SK-N-SH (cell line): ENCODE data around the gene ZNF407. TPM values are rescaled to one million over a fixed set of nuclear protein-coding genes. Genes with fewer than 3 reads are reported as not detected.

Experiments
- CTCF ChIA-PET: fragments of 300-600, 350-600 bp; formaldehyde crosslinking; extraction: SDS; loops from one replicate; lab custom pipeline; 2021; lab: Yijun Ruan, JAX
- POLR2A ChIA-PET: fragments of 350-600 bp; sonication (Branson Sonifier 250); formaldehyde crosslinking; extraction: SDS; loops from one replicate; lab custom pipeline; 2020; ENCODE audit warnings: antibody characterized with exemption, inconsistent platforms; lab: Yijun Ruan, JAX
- DNase-seq: peaks from one replicate; pipeline ENCODE4 v3.0.0; 2012
- H2AFZ ChIP-seq: fragments of 200-600 bp; sonication (generic); 2 replicates; pipeline ENCODE4 v1.8.1; 2016; ENCODE audit warnings: antibody characterized with exemption, mild to moderate bottlenecking, low read depth
- H3F3A ChIP-seq: fragments of 200-600 bp; sonication (generic); replicated peaks from 2 replicates; pipeline ENCODE3; 2016; ENCODE audit warnings: antibody characterized with exemption, mild to moderate bottlenecking; ENCODE audit not compliant: insufficient read depth
- H3K27ac ChIP-seq, 2 experiments: fragments of 200-500 bp in 1 of 2; fragments of 200-600 bp in 1 of 2; sonication (Bioruptor generic) in 1 of 2; sonication (generic), shearing (Covaris generic) in 1 of 2; 2 replicates each; pipeline versions ENCODE4 v1.5.1 to v1.6.1; 2014 to 2016; ENCODE audit warnings: low read depth in 2 of 2, inconsistent platforms in 1 of 2, low read length in 1 of 2, mild to moderate bottlenecking in 1 of 2, mixed read lengths in 1 of 2
- H3K27me3 ChIP-seq: fragments of 200-600 bp; sonication (generic), shearing (Covaris generic); 2 replicates; pipeline ENCODE4 v1.6.1; 2016; ENCODE audit warnings: mixed run types; ENCODE audit not compliant: insufficient read depth
- H3K36me3 ChIP-seq, 2 experiments: fragments of 200-500 bp in 1 of 2; fragments of 200-600 bp in 1 of 2; sonication (Bioruptor generic) in 1 of 2; sonication (generic) in 1 of 2; replicated peaks in 1 of 2; 2 replicates each; pipeline versions ENCODE3 to v1.5.1; 2014 to 2016; ENCODE audit warnings: low read length in 1 of 2, mild to moderate bottlenecking in 1 of 2; ENCODE audit not compliant: insufficient read depth in 2 of 2, control insufficient read depth in 1 of 2
- H3K4me1 ChIP-seq, 2 experiments: fragments of 200-500 bp in 1 of 2; fragments of 200-600 bp in 1 of 2; sonication (Bioruptor generic) in 1 of 2; sonication (generic), shearing (Covaris generic) in 1 of 2; 2 replicates each; pipeline versions ENCODE4 v1.5.1 to v1.6.1; 2014 to 2016; ENCODE audit warnings: low read depth in 1 of 2, low read length in 1 of 2, mixed run types in 1 of 2; ENCODE audit not compliant: insufficient read depth in 2 of 2, control insufficient read depth in 1 of 2
- H3K4me2 ChIP-seq: fragments of 200-600 bp; sonication (generic), shearing (Covaris generic); 2 replicates; pipeline ENCODE4 v1.6.1; 2017; ENCODE audit warnings: mixed run types
- H3K4me3 ChIP-seq, 2 experiments: fragments of 200-500 bp in 1 of 2; fragments of 200-600 bp in 1 of 2; sonication (Bioruptor generic) in 1 of 2; sonication (generic), shearing (Covaris generic) in 1 of 2; 2 replicates each; pipeline versions ENCODE4 v1.5.1 to v1.8.1; 2014 to 2016; ENCODE audit warnings: low read depth in 2 of 2, inconsistent platforms in 1 of 2, low read length in 1 of 2, mild to moderate bottlenecking in 1 of 2, mixed read lengths in 1 of 2, moderate library complexity in 1 of 2
- H3K79me2 ChIP-seq: fragments of 200-600 bp; sonication (generic); 2 replicates; pipeline ENCODE4 v1.8.1; 2017; ENCODE audit warnings: mild to moderate bottlenecking; ENCODE audit not compliant: insufficient read depth
- H3K9ac ChIP-seq: fragments of 200-600 bp; sonication (generic); 2 replicates; pipeline ENCODE4 v1.6.1; 2017; ENCODE audit warnings: mixed run types
- H3K9me2 ChIP-seq: fragments of 200-600 bp; sonication (generic); 2 replicates; pipeline ENCODE4 v1.6.1; 2017; ENCODE audit warnings: mixed run types
- H3K9me3 ChIP-seq: fragments of 200-600 bp; sonication (generic); 2 replicates; pipeline ENCODE4 v1.6.1; 2017; ENCODE audit warnings: mixed run types, mild to moderate bottlenecking, moderate library complexity
- H4K20me1 ChIP-seq: fragments of 200-600 bp; sonication (generic); 2 replicates; pipeline ENCODE4 v1.6.1; 2017; ENCODE audit warnings: mild to moderate bottlenecking, mixed run types; ENCODE audit not compliant: insufficient read depth
- FOSL2 ChIP-seq: IDR thresholded peaks from 2 replicates; pipeline ENCODE4 v1.4.0; 2012; ENCODE audit warnings: low read depth, mild to moderate bottlenecking, moderate library complexity, borderline replicate concordance
- GABPA ChIP-seq: IDR thresholded peaks from 2 replicates; pipeline ENCODE4 v1.4.0; 2012; ENCODE audit warnings: low read depth, mild to moderate bottlenecking
- JUND ChIP-seq: IDR thresholded peaks from 2 replicates; pipeline ENCODE4 v1.4.0; 2012
- NFIC ChIP-seq: IDR thresholded peaks from 2 replicates; pipeline ENCODE4 v1.4.0; 2012; ENCODE audit warnings: borderline replicate concordance
- NRF1 ChIP-seq: IDR thresholded peaks from 2 replicates; pipeline ENCODE4 v1.6.1; 2012; ENCODE audit warnings: low read depth, mild to moderate bottlenecking, low read length
- RAD21 ChIP-seq: IDR thresholded peaks from 2 replicates; pipeline ENCODE4 v1.6.1; 2012; ENCODE audit warnings: mild to moderate bottlenecking, low read length
- RCOR1 ChIP-seq: fragments of 150-350 bp; IDR thresholded peaks from 2 replicates; pipeline ENCODE4 v1.6.1; 2017; ENCODE audit warnings: antibody characterized with exemption, low read length
- RFX5 ChIP-seq: IDR thresholded peaks from 2 replicates; pipeline ENCODE4 v1.6.1; 2012; ENCODE audit warnings: mild to moderate bottlenecking, improper control_type of control experiment, low read length
- RXRA ChIP-seq: IDR thresholded peaks from 2 replicates; pipeline ENCODE4 v1.4.0; 2012; ENCODE audit warnings: low read depth, mild to moderate bottlenecking, borderline replicate concordance
- SMC3 ChIP-seq: IDR thresholded peaks from 2 replicates; pipeline ENCODE4 v1.6.1; 2012; ENCODE audit warnings: low read depth, low read length, improper control_type of control experiment
- TAF1 ChIP-seq: IDR thresholded peaks from 2 replicates; pipeline ENCODE4 v1.6.1; 2012; ENCODE audit warnings: low read depth, mild to moderate bottlenecking, low read length, moderate library complexity, borderline replicate concordance
- TCF12 ChIP-seq: IDR thresholded peaks from 2 replicates; pipeline ENCODE4 v1.4.0; 2012
- TEAD4 ChIP-seq: IDR thresholded peaks from 2 replicates; pipeline ENCODE4 v1.4.0; 2012; ENCODE audit warnings: mild to moderate bottlenecking, borderline replicate concordance; ENCODE audit not compliant: insufficient read depth
- YY1 ChIP-seq: IDR thresholded peaks from 2 replicates; pipeline ENCODE4 v1.4.0; 2012; ENCODE audit warnings: low read depth, mild to moderate bottlenecking
- ZBTB33 ChIP-seq: IDR thresholded peaks from 2 replicates; pipeline ENCODE4 v1.4.0; 2012; ENCODE audit warnings: low read depth, borderline replicate concordance
- WGBS: methylation state at CpG from one replicate; pipeline ENCODE4 v1.1.6; 2017; ENCODE audit warnings: low lambda C conversion rate; 5-methylcytosine and 5-hydroxymethylcytosine counted together
- polyA plus RNA-seq, 3 experiments: library from polyadenylated mRNA; depleted of rRNA; stranded (reverse); fragments of >200 nt; gene quantifications; 2 replicates each; pipeline ENCODE4 v1.2.3, GENCODE V29; 2012
- TF ChIP-seq, protein P1 (sequence below): IDR thresholded peaks from 2 replicates; pipeline ENCODE4; 2012
- TF ChIP-seq, protein P2 (sequence below): IDR thresholded peaks from 2 replicates; pipeline ENCODE4 v1.4.0; 2012; ENCODE audit warnings: low read depth, borderline replicate concordance
- TF ChIP-seq, protein P3 (sequence below): IDR thresholded peaks from 2 replicates; pipeline ENCODE4 v1.4.0; 2012; ENCODE audit warnings: low read depth

ZNF407 gene
- polyA plus RNA-seq, 1 of the 3 experiments (the other 2 are of a cell fraction): 2.6 TPM

GRCh38 chr18:75051757-75052156 lies 454.1 kb downstream of the ZNF407 start:
- WGBS: 95% methylated on average over 9 of the region's 9 CpGs
- CTCF ChIA-PET: interaction anchor here (1.0 kb wide), 1 partner anchor 10 kb away, joined by 4 read pairs; no protein-coding TSS in a partner anchor

DNA sequence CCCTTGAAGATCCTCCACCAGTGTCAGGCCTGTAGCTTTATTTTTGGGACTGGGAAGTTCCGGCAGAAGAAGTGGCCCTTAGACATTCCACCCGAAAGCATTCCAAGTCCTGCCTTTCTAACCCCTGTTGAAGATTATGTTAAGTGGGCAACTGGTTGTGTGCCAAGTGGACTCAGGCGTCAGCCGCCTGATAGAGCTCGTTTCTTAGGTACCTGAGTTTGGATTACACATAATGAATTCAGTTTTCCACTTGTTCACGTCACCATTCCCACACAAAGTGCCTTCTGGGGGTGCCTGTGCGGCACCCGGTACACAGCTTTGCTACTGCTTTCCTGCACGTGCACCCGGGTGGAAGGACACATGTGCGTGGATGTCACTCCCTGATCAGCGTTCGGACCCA lies 454.8 kb downstream of the ZNF407 start:
- H3K36me3 ChIP-seq: no peaks in the 10 kb centered on the region
- no peak overlapping the region for H3K9ac ChIP-seq
- ChIA-PET CTCF (interaction anchor here (0.6 to 1.0 kb wide), 2 partner anchors 11 to 165 kb away, joined by 3 to 4 read pairs; no protein-coding TSS in a partner anchor), POLR2A (no interaction called here)
- H2AFZ ChIP-seq: no peak overlapping the region
- no peaks in the 10 kb centered on the region for H3K79me2 ChIP-seq
- DNase-seq: no peak
- TF ChIP-seq, protein P1, sequence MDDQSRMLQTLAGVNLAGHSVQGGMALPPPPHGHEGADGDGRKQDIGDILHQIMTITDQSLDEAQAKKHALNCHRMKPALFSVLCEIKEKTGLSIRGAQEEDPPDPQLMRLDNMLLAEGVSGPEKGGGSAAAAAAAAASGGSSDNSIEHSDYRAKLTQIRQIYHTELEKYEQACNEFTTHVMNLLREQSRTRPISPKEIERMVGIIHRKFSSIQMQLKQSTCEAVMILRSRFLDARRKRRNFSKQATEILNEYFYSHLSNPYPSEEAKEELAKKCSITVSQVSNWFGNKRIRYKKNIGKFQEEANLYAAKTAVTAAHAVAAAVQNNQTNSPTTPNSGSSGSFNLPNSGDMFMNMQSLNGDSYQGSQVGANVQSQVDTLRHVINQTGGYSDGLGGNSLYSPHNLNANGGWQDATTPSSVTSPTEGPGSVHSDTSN: no peak
- TF ChIP-seq RCOR1 (no peak), SMC3 (no peak), TEAD4 (no peak), RAD21 (no peak), RFX5 (no peak), NFIC (no peak), ZBTB33 (no peak), FOSL2 (no peak), TCF12 (no peak), JUND (no peak), TAF1 (no peak), RXRA (no peak)
- TF ChIP-seq, protein P2, sequence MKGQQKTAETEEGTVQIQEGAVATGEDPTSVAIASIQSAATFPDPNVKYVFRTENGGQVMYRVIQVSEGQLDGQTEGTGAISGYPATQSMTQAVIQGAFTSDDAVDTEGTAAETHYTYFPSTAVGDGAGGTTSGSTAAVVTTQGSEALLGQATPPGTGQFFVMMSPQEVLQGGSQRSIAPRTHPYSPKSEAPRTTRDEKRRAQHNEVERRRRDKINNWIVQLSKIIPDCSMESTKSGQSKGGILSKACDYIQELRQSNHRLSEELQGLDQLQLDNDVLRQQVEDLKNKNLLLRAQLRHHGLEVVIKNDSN: no peak
- TF ChIP-seq, protein P3, sequence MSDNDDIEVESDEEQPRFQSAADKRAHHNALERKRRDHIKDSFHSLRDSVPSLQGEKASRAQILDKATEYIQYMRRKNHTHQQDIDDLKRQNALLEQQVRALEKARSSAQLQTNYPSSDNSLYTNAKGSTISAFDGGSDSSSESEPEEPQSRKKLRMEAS: no peak
- H3K4me2 ChIP-seq: no peak overlapping the region
- 94% methylated on average over 13 of the region's 13 CpGs for WGBS
- H4K20me1 ChIP-seq: no peaks in the 10 kb centered on the region
- no peaks in the 10 kb centered on the region for H3K27me3 ChIP-seq
- peaks cover 0 to 7% of the 10 kb centered on the region in 2 experiments; a peak in 2 of 4 replicates for H3K4me1 ChIP-seq
- H3K4me3 ChIP-seq: no peak overlapping the region
- no peak overlapping the region for H3K27ac ChIP-seq
- H3F3A ChIP-seq: no peaks in the 10 kb centered on the region
- no peaks in the 10 kb centered on the region for H3K9me3 ChIP-seq
- no peaks in the 10 kb centered on the region for H3K9me2 ChIP-seq

More at GRCh38 chr18:75051757-75052156, 454.1 kb downstream of the ZNF407 start:
- Histone ChIP-seq H3K4me3 (no peak overlapping the region), H3K79me2 (no peaks in the 10 kb centered on the region), H4K20me1 (no peaks in the 10 kb centered on the region), H3K27me3 (no peaks in the 10 kb centered on the region), H3K9me3 (no peaks in the 10 kb centered on the region), H3K9ac (no peak overlapping the region), H2AFZ (no peak overlapping the region), H3F3A (no peaks in the 10 kb centered on the region), H3K36me3 (no peaks in the 10 kb centered on the region), H3K4me2 (no peak overlapping the region), H3K27ac (no peak overlapping the region), H3K4me1 (peaks cover 0 to 10% of the 10 kb centered on the region in 2 experiments; a peak in 2 of 4 replicates), H3K9me2 (no peaks in the 10 kb centered on the region)
- POLR2A ChIA-PET: no interaction called here
- TF ChIP-seq RAD21: no peak
- TF ChIP-seq, protein P2: no peak
- no peak for TF ChIP-seq TCF12
- no peak for TF ChIP-seq YY1
- TF ChIP-seq NRF1: no peak
- no peak for TF ChIP-seq GABPA
- TF ChIP-seq, all 33 proteins: peak for 0
- DNase-seq: no peak
